WI38 (cell line): ENCODE measurements around the gene DRAM1.

Experiments used
- H3K4me3 ChIP-seq: 2 replicates; pipeline ENCODE4 v1.5.1; 2011; ENCODE audit warnings: low read depth, mild to moderate bottlenecking, control low read depth, low read length
- TF ChIP-seq, protein P1 (sequence below): IDR thresholded peaks from 2 replicates; pipeline ENCODE4 v1.5.1; 2012; ENCODE audit warnings: low read depth, mild to moderate bottlenecking, control low read depth, low read length

DRAM1 gene

DNA sequence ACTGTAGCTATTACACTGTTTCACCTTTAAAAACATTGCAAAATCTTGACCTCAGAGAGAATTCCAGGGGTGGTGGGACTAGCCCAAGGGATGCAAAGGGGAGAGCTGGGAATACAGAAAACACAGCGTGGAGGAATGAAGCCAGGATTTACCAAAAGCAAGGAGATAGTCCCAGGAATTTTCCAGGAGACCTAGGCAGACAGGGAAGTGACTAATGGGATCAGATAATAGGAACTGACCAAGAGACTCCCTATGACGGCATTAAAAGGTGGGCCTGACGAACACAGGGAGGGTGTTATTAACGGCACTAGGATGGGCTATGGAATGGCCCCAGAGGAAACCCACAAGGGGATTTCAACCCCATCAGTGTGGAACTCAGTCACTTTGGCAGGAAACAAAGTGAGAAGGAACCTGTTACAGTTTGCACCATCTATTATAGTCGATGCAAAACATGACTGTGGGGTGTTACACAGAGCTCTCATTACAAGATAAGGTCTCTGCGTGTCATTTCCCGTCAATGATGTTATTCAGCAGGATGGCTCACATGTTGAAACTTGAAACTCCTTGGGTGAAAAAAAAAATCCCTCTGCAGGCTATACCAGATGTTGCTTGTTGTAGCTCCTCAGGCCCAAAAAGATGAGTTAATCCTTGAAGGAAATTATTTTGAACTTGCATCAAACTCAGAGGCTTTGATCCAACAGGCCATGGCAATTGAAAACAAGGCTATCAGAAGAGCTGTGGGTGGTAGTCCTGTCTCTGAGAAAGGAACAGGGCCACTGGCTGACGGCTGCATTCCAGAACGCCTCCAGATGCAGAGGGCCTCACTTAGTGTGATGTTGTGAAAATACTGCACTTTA, 58.7 kb downstream of the DRAM1 start:
- H3K4me3 ChIP-seq = peak overlapping the region; percentile 22
- TF ChIP-seq, protein P1, sequence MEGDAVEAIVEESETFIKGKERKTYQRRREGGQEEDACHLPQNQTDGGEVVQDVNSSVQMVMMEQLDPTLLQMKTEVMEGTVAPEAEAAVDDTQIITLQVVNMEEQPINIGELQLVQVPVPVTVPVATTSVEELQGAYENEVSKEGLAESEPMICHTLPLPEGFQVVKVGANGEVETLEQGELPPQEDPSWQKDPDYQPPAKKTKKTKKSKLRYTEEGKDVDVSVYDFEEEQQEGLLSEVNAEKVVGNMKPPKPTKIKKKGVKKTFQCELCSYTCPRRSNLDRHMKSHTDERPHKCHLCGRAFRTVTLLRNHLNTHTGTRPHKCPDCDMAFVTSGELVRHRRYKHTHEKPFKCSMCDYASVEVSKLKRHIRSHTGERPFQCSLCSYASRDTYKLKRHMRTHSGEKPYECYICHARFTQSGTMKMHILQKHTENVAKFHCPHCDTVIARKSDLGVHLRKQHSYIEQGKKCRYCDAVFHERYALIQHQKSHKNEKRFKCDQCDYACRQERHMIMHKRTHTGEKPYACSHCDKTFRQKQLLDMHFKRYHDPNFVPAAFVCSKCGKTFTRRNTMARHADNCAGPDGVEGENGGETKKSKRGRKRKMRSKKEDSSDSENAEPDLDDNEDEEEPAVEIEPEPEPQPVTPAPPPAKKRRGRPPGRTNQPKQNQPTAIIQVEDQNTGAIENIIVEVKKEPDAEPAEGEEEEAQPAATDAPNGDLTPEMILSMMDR = no peak

DNA sequence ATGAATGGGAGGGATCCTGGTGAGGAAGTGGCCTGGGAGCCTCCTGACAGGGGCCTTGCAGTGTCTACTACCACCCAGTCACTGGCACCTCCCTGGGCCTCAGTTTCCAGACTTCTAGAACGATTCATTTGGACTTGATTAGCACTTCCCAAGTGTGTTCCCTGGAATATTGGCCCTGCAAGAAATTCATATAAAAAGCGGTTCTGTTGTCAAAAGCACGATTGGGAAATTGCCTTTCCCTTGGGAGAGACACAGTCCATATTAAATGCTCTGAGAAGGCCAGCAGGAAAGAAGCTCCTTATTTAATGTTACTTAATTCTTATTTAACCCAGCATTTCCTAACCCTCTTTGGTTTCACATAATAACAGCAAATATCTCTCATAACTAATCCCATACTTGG, 61.9 kb downstream of the DRAM1 start:
- TF ChIP-seq, protein P1 = no peak
- H3K4me3 ChIP-seq = no peak overlapping the region

DNA sequence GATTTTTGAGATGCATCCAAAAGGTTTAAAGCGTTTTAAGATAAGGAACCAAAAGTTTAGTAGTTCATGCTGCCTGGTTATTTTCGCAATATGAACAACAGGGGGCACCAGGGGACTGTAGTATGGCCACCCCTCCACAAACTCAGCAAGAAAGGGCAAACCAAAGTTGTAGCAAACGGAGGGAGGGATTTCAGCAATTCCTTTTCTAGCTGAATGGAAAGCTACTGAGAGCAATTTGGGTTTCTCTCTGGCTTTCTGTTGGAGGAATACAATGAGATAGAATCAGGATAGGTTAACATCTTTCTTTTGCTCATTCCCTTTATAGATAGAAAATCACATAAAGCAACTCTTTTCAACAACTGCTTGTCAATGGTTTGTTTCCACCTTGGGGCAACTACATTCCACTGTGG, 62.5 kb downstream of the DRAM1 start:
- TF ChIP-seq, protein P1 = peak; percentile 81
- no peak overlapping the region for H3K4me3 ChIP-seq

DNA sequence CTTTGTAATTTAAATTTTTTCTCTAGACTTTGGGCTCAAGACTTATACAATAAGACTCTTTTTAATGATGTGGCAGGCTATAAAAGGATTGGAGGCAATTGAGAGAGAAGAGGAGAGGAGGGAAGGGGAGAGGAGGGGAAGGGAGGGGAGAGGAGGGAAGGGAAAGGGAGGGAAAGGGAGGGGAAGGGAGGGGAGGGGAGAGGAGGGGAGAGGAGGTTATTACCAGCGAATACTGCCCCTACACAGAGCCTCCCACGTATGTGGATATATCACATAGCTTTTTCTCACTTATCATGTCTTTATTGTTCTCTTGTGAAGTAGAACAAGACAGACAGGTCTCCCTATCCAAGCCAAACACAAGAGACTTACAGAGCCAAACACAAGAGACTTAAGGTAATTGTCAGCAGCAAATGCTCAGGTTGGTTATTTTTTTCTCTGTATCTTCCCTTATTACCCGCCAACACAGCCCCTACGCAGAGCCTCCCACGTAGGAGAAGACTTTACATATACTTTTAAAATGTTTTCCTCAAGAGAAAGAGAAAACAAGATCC, 63.1 kb downstream of the DRAM1 start:
- no peak overlapping the region for H3K4me3 ChIP-seq
- TF ChIP-seq, protein P1 = no peak

DNA sequence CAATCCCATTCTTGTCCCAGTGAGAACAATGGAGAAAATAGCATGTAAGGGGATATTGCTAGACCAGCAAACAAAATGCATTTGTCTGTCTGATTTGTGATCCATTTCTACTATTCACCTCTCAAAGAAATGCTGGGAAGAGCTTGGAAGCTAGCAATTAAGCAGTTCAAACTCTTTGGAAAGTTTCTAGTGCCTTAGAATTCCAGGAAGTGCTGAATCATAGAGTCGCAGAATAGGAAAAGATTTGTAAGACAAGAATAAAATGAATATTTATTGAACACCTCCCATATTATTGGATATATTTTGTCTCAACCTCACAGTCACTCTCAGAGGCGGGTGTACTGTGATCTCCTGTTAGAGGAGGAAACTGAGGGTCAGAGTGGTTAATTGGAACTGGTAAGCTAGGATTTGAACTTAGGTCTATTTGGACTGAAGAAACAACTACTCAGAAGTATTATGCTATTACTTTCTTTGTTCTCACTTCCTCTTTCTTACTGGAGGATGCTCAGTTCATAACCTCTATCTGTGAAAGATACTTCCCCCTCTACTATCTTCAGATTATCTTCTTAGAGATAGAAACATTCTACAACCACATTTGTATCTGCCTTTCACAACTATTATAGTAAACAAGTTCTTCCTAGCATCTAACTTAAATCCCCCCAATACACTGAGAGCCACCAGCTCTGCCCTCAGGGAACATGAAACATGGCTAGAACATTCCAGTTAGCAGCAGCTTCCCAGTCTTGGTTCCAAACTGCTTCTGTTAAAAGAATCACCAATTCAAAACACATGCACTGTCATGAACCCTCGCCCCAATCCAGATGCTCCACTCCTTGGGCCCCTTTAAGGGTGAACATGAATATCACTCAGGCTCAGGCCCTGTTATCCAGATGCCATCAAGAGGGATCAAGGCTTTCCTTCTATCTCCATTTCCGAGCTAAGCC, 64.2 kb downstream of the DRAM1 start:
- H3K4me3 ChIP-seq = no peak overlapping the region
- TF ChIP-seq, protein P1 = no peak

DNA sequence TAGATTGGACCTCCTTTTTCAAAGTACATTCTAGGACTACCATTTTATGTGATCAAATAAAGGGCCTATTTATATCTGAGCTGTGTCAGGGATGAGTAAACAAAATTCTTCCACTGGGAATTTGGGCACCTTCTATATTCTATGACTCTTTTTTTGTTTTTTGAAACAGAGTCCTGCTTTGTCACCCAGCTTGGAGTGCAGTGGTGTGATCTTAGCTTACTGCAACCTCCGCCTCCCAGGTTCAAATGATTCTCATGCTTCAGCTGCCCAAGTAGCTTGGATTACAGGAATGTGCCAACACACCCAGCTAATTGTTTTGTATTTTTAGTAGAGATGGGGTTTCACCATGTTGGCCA, 64.8 kb downstream of the DRAM1 start:
- TF ChIP-seq, protein P1 = no peak
- H3K4me3 ChIP-seq = no peak overlapping the region
